Neural cell (in vitro differentiated cells): Measurements from ENCODE around the gene ANTXR2.
"Not testable (repeated sequence)": the region's sequence is repeated elsewhere in the genome, so short reads cannot be mapped to it uniquely, and the experiment has no call there.

Source experiments
- CTCF ChIP-seq: fragments of 450-650 bp; IDR thresholded peaks from 2 replicates; pipeline ENCODE4 v1.5.1; 2014; ENCODE audit warnings: antibody characterized with exemption, mild to moderate bottlenecking, moderate library complexity; ENCODE audit not compliant: poor library complexity, severe bottlenecking
- EP300 ChIP-seq: fragments of 450-650 bp; conservative IDR thresholded peaks from 2 replicates; pipeline ENCODE4 v1.6.1; 2014; ENCODE audit warnings: antibody characterized with exemption, mild to moderate bottlenecking, moderate library complexity; ENCODE audit not compliant: poor library complexity, severe bottlenecking
- EZH2 ChIP-seq: fragments of 200-600, 300-800 bp; shearing (Covaris generic), sonication (generic); IDR thresholded peaks from 2 replicates; pipeline ENCODE4 v1.6.1; 2014; ENCODE audit warnings: antibody characterized with exemption, low read length, borderline replicate concordance, mild to moderate bottlenecking; ENCODE audit not compliant: insufficient read depth, poor library complexity, severe bottlenecking
- MXI1 ChIP-seq: fragments of 450-650 bp; conservative IDR thresholded peaks from 2 replicates; pipeline ENCODE4 v1.6.1; 2014; ENCODE audit warnings: antibody characterized with exemption, mild to moderate bottlenecking; ENCODE audit not compliant: poor library complexity, severe bottlenecking
- POLR2AphosphoS5 ChIP-seq: IDR thresholded peaks from 2 replicates; pipeline ENCODE4 v1.6.1; 2012
- RAD21 ChIP-seq: fragments of 450-650 bp; conservative IDR thresholded peaks from 2 replicates; pipeline ENCODE4 v1.6.1; 2014; ENCODE audit warnings: antibody characterized with exemption, mild to moderate bottlenecking, moderate library complexity
- REST ChIP-seq: IDR thresholded peaks from 2 replicates; pipeline ENCODE4 v1.6.1; 2012; ENCODE audit warnings: borderline replicate concordance
- SMC3 ChIP-seq: fragments of 450-650 bp; conservative IDR thresholded peaks from 2 replicates; pipeline ENCODE4 v1.6.1; 2014; ENCODE audit warnings: antibody characterized with exemption, mild to moderate bottlenecking, moderate library complexity; ENCODE audit not compliant: poor library complexity
- TAF1 ChIP-seq: IDR thresholded peaks from 2 replicates; pipeline ENCODE4 v1.6.1; 2012; ENCODE audit warnings: low read depth

DNA sequence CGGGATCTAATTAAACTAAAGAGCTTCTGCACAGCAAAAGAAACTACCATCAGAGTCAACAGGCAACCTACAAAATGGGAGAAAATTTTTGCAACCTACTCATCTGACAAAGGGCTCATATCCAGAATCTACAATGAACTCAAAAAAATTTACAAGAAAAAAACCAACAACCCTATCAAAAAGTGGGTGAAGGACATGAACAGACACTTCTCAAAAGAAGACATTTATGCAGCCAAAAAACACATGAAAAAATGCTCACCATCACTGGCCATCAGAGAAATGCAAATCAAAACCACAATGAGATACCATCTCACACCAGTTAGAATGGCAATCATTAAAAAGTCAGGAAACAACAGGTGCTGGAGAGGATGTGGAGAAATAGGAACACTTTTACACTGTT lies 70.5 kb downstream of the ANTXR2 start:
- not testable (repeated sequence) for TF ChIP-seq EZH2, RAD21, CTCF, POLR2AphosphoS5, TAF1, EP300, SMC3, MXI1, REST
